GM18505 (cell line): Measurements from ENCODE around the gene PSD2.

Experiments
- ATAC-seq: cut with Tn5 transposase; IDR thresholded peaks from one replicate; pipeline ENCODE4 v1.9.1; 2021; ENCODE audit not compliant: unreplicated experiment
- POLR2A ChIP-seq: IDR thresholded peaks from 4 replicates; pipeline ENCODE4 v1.6.1; 2011; ENCODE audit warnings: borderline replicate concordance; ENCODE audit not compliant: insufficient read depth, insufficient read length; ENCODE audit errors: extremely low read depth

PSD2 gene

GRCh38 chr5:139847790-139848507 lies 52.3 kb downstream of the PSD2 start:
- TF ChIP-seq POLR2A, result peak; percentile 75

GRCh38 chr5:139848508-139849100 lies 53.0 kb downstream of the PSD2 start:
- peak; percentile 21 for ATAC-seq
- no peak for TF ChIP-seq POLR2A

More at GRCh38 chr5:139847790-139848507, 52.3 kb downstream of the PSD2 start:
- peak; percentile 58 for ATAC-seq

GRCh38 chr5:139849501-139849900 lies 53.9 kb downstream of the PSD2 start:
- TF ChIP-seq POLR2A, result no peak
- no peak for ATAC-seq

GRCh38 chr5:139849942-139850341 lies 54.3 kb downstream of the PSD2 start:
- TF ChIP-seq POLR2A, result no peak
- ATAC-seq, result no peak

- no peak for TF ChIP-seq POLR2A
- ATAC-seq, result no peak
Observed at GRCh38 chr5:139850423-139851016, 54.9 kb downstream of the PSD2 start.

GRCh38 chr5:139851558-139851957 lies 56.0 kb downstream of the PSD2 start:
- no peak for TF ChIP-seq POLR2A
- no peak for ATAC-seq

GRCh38 chr5:139852696-139853095 lies 57.1 kb downstream of the PSD2 start:
- ATAC-seq, result no peak
- no peak for TF ChIP-seq POLR2A

GRCh38 chr5:139854029-139854605 lies 58.5 kb downstream of the PSD2 start:
- no peak for TF ChIP-seq POLR2A
- ATAC-seq, result no peak

- no peak for TF ChIP-seq POLR2A
- ATAC-seq, result no peak
Observed at GRCh38 chr5:139854953-139855352, 59.3 kb downstream of the PSD2 start.

- ATAC-seq, result no peak
- TF ChIP-seq POLR2A, result no peak
Observed at GRCh38 chr5:139855451-139855850, 59.8 kb downstream of the PSD2 start.

GRCh38 chr5:139855946-139856540 lies 60.4 kb downstream of the PSD2 start:
- TF ChIP-seq POLR2A, result no peak
- ATAC-seq, result no peak

- no peak for ATAC-seq
- no peak for TF ChIP-seq POLR2A
Observed at GRCh38 chr5:139856714-139857113, 61.1 kb downstream of the PSD2 start.

GRCh38 chr5:139859013-139859412 lies 63.4 kb downstream of the PSD2 start:
- no peak for ATAC-seq

More at GRCh38 chr5:139859013-139859412, 63.4 kb downstream of the PSD2 start:
- TF ChIP-seq POLR2A, result no peak
